Type B pancreatic cell (in vitro differentiated cells): ENCODE measurements around the gene EIF2B5. TPM values are rescaled to one million over a fixed set of nuclear protein-coding genes. Genes with fewer than 3 reads are reported as not detected.
"Not testable (repeated sequence)": the region's sequence is repeated elsewhere in the genome, so short reads cannot be mapped to it uniquely, and the experiment has no call there.

ENCODE experiments used
- DNase-seq: peaks from one replicate; pipeline ENCODE4 v3.0.0; 2021; ENCODE audit warnings: mixed read lengths; ENCODE audit not compliant: unreplicated experiment; ENCODE audit errors: extremely low spot score
- H3K27ac Mint-ChIP-seq: 2 replicates; pipeline ENCODE4 v1.8.0; 2021; ENCODE audit warnings: mild to moderate bottlenecking, mixed read lengths
- H3K27me3 Mint-ChIP-seq: 2 replicates; pipeline ENCODE4 v1.8.0; 2021; ENCODE audit warnings: mixed read lengths
- H3K36me3 Mint-ChIP-seq: 2 replicates; pipeline ENCODE4 v1.8.0; 2021; ENCODE audit warnings: mixed read lengths
- H3K4me1 Mint-ChIP-seq: one replicate; pipeline ENCODE4 v1.8.0; 2021; ENCODE audit warnings: mixed read lengths; ENCODE audit not compliant: unreplicated experiment
- H3K4me3 Mint-ChIP-seq: 2 replicates; pipeline ENCODE4 v1.8.0; 2021; ENCODE audit warnings: mild to moderate bottlenecking, mixed read lengths
- H3K9me3 Mint-ChIP-seq: 2 replicates; pipeline ENCODE4 v1.8.0; 2021; ENCODE audit warnings: mixed read lengths
- total RNA-seq: library from RNA; stranded (reverse); gene quantifications from 2 replicates; pipeline ENCODE4 v1.2.1, GENCODE V29; 2021; ENCODE audit warnings: low replicate concordance
- TF ChIP-seq, protein P1 (sequence below): fragments of 200-600 bp; sonication (generic); conservative IDR thresholded peaks from 2 replicates; pipeline ENCODE4 v1.5.0; 2021; ENCODE audit warnings: antibody characterized with exemption, mild to moderate bottlenecking

Gene EIF2B5
- total RNA-seq, 1 donor from 2014 or later: 43.9 TPM

GRCh38 chr3:184148076-184148475 is 12.9 kb downstream of the EIF2B5 start:
- TF ChIP-seq, protein P1, sequence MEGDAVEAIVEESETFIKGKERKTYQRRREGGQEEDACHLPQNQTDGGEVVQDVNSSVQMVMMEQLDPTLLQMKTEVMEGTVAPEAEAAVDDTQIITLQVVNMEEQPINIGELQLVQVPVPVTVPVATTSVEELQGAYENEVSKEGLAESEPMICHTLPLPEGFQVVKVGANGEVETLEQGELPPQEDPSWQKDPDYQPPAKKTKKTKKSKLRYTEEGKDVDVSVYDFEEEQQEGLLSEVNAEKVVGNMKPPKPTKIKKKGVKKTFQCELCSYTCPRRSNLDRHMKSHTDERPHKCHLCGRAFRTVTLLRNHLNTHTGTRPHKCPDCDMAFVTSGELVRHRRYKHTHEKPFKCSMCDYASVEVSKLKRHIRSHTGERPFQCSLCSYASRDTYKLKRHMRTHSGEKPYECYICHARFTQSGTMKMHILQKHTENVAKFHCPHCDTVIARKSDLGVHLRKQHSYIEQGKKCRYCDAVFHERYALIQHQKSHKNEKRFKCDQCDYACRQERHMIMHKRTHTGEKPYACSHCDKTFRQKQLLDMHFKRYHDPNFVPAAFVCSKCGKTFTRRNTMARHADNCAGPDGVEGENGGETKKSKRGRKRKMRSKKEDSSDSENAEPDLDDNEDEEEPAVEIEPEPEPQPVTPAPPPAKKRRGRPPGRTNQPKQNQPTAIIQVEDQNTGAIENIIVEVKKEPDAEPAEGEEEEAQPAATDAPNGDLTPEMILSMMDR: no peak
- Mint-ChIP-seq H3K9me3 (no peaks in the 10 kb centered on the region), H3K36me3 (peaks cover 5% of the 10 kb centered on the region), H3K27ac (no peak overlapping the region), H3K4me3 (no peak overlapping the region), H3K4me1 (peaks cover 5% of the 10 kb centered on the region), H3K27me3 (no peaks in the 10 kb centered on the region)
- DNase-seq: no peak

DNA sequence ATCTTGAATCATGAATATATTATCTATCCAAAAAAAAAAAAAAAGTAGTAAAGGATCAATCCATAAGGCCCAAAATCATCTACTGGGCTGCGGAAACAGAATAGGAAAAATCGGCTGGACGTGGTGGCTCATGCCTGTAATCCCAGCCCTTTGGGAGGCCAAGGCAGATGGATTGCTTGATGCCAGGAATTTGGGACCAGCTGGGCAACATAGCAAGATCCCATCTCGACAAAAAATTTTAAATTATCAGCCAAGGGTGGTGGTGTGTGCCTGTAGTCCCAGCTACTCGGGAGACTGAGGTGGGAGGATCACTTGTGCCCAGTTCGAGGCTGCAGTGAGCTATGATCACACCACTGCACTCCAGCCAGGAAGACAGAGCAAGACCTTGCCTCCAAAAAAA is 14.0 kb downstream of the EIF2B5 start:
- TF ChIP-seq, protein P1: no peak
- Mint-ChIP-seq H3K9me3 (no peaks in the 10 kb centered on the region), H3K27ac (no peak overlapping the region), H3K4me1 (peaks cover 10% of the 10 kb centered on the region), H3K27me3 (no peaks in the 10 kb centered on the region), H3K36me3 (peaks cover 5% of the 10 kb centered on the region), H3K4me3 (no peak overlapping the region)
- DNase-seq: no peak

DNA sequence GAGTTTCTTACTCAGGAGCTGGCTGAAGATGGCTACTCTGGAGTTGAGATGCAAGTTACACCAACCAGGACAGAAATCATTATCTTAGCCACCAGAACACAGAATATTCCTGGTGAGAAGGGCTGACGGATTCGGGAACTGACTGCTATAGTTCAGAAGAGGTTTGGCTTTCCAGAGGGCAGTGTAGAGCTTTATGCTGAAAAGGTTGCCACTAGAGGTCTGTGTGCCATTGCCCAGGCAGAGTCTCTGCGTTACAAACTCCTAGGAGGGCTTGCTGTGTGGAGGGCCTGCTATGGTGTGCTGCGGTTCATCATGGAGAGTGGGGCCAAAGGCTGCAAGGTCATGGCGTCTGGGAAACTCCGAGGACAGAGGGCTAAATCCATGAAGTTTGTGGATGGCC is 14.6 kb downstream of the EIF2B5 start:
- not testable (repeated sequence) for H3K4me3 Mint-ChIP-seq, H3K36me3 Mint-ChIP-seq, DNase-seq, H3K9me3 Mint-ChIP-seq, H3K27ac Mint-ChIP-seq, H3K27me3 Mint-ChIP-seq
- peaks cover 10% of the 10 kb centered on the region for H3K4me1 Mint-ChIP-seq

GRCh38 chr3:184154885-184155643 is 19.9 kb downstream of the EIF2B5 start, which contains the start of gene DVL3:
Gene DVL3, plus strand, starts transcription at chr3:184155377. Its CDS starts 259 bp downstream, at chr3:184155636.
- Mint-ChIP-seq H3K4me3 (peak within 1 kb of the TSS; percentile 98), H3K36me3 (no peaks in the 10 kb centered on the region), H3K9me3 (no peaks in the 10 kb centered on the region), H3K27me3 (no peaks in the 10 kb centered on the region), H3K27ac (peak within 1 kb of the TSS; percentile 88), H3K4me1 (peaks cover 20% of the 10 kb centered on the region)
- TF ChIP-seq, protein P1: no peak
- DNase-seq: no peak

DNA sequence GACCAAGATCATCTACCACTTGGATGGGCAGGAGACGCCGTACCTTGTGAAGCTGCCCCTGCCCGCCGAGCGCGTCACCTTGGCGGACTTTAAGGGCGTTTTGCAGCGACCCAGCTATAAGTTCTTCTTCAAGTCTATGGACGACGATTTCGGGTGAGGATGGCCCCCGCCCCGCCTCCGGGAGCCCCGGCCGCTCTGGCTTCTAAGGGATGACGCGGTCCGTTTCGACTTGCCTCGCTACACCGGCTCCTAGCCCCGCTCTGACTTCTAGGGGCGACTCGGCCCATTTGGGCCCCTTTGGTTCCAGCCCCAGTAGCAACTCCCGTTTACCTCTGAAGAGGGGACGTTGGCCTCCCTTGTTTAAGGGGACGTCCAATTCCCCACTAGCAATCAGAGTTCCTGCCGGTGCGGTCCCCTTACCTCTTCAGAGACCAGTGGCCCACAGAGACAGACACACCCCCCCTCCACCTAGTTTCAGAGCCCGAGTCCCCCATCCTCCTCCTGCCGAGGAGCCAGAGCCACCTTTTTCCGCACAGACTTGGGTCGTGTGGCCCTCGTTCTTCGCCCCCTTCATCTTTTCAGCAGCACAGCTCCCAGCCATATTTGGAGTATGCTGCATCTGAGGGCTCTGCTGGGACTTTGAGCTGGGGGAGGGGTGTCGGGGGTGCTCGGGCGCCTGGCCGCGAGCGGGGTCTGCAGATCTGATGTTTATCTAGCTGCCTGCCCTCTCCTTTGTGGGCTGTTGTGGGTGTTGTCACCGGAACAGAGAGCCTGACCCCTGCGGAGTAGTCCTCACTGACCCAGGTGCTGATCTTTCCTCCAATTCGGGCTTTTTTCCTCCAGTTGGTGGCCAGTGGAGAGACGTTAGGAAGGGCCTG is 20.7 kb downstream of the EIF2B5 start:
- TF ChIP-seq, protein P1: no peak
- Mint-ChIP-seq H3K27ac (peak overlapping the region; percentile 88), H3K4me3 (peak overlapping the region; percentile 98), H3K4me1 (peaks cover 26% of the 10 kb centered on the region), H3K9me3 (no peaks in the 10 kb centered on the region), H3K36me3 (no peaks in the 10 kb centered on the region), H3K27me3 (no peaks in the 10 kb centered on the region)
- no peak for DNase-seq

DNA sequence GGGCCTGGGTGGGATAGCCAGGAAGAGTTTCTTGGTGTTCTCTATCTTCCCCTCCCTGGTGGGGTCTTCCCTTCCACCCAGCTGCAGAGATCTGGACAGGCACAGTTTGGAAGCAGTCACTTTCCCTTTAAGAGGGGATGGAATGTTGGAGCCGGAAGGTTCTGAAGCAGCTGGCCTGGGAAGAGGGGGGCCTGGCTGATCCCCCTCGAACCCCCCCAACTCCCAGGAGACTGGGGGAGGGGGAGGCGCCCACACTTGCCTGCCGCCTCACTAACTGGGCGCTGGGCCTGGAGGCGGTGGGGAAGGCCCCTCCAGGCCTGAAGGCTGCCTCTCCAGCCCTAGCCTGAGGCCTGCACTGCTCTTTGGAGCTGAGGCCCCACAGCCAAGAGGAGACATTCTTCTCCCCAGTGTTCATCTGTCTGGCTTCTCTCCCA is 21.4 kb downstream of the EIF2B5 start:
- Mint-ChIP-seq H3K4me3 (peak overlapping the region; percentile 98), H3K4me1 (peaks cover 29% of the 10 kb centered on the region)

More for the DNA sequence above, 21.4 kb downstream of the EIF2B5 start:
- Mint-ChIP-seq H3K9me3 (no peaks in the 10 kb centered on the region), H3K27me3 (no peaks in the 10 kb centered on the region), H3K36me3 (peaks cover 3% of the 10 kb centered on the region), H3K27ac (peak overlapping the region; percentile 88)
- TF ChIP-seq, protein P1: no peak
- no peak for DNase-seq
